IMR-90 (cell line): Measurements from ENCODE around the gene SPATA17. TPM values are rescaled to one million over a fixed set of nuclear protein-coding genes. Genes with fewer than 3 reads are reported as not detected.

Experiments
- ATAC-seq: fragments of 200-7000 bp; cut with Tn5 transposase; 2 replicates; pipeline ENCODE4 v1.9.1; 2020; ENCODE audit warnings: low read depth, mild to moderate bottlenecking, moderate library complexity
- BruUV-seq: library from RNA; stranded (reverse); fragments of 400-500 nt; replicated peaks from 2 replicates; lab custom pipeline; 2021; lab: Mats Ljungman, UMichigan
- CTCF ChIA-PET: fragments of 300-600 bp; formaldehyde crosslinking; extraction: SDS; loops from one replicate; lab custom pipeline; 2021; ENCODE audit warnings: antibody characterized with exemption; lab: Yijun Ruan, JAX
- POLR2A ChIA-PET: fragments of 300-600 bp; sonication (Branson Sonifier 250); formaldehyde crosslinking; loops from one replicate; lab custom pipeline; 2022; ENCODE audit warnings: antibody characterized with exemption; ENCODE audit not compliant: unreplicated experiment; lab: Charles Lee
- DNase-seq: peaks from one replicate; pipeline ENCODE4 v3.0.0; 2013
- H2AFZ ChIP-seq: replicated peaks from 2 replicates; pipeline ENCODE3; 2013; ENCODE audit warnings: low read length, mild to moderate bottlenecking; ENCODE audit not compliant: poor library complexity
- H2AK5ac ChIP-seq: 2 replicates; pipeline ENCODE4 v1.6.1; 2013; ENCODE audit warnings: low read depth, low read length, inconsistent platforms
- H2AK9ac ChIP-seq: replicated peaks from 2 replicates; pipeline ENCODE3; 2013; ENCODE audit warnings: mild to moderate bottlenecking, low read depth, low read length, moderate library complexity; ENCODE audit not compliant: poor library complexity
- H2BK120ac ChIP-seq: 2 replicates; pipeline ENCODE4 v1.6.1; 2013; ENCODE audit warnings: low read depth, low read length, inconsistent platforms
- H2BK15ac ChIP-seq: 3 replicates; pipeline ENCODE4 v1.6.1; 2013; ENCODE audit warnings: low read depth, low read length, inconsistent platforms
- H2BK20ac ChIP-seq: 2 replicates; pipeline ENCODE4 v1.6.1; 2013; ENCODE audit warnings: low read depth, mild to moderate bottlenecking, inconsistent platforms, low read length, moderate library complexity
- H2BK5ac ChIP-seq: 2 replicates; pipeline ENCODE4 v1.6.1; 2013; ENCODE audit warnings: mild to moderate bottlenecking, low read depth, low read length, inconsistent platforms; ENCODE audit not compliant: poor library complexity, severe bottlenecking
- H3K14ac ChIP-seq: replicated peaks from 2 replicates; pipeline ENCODE4 v1.6.1; 2013; ENCODE audit warnings: low read depth, low read length, inconsistent platforms
- H3K18ac ChIP-seq: 2 replicates; pipeline ENCODE4 v1.6.1; 2013; ENCODE audit warnings: low read depth, low read length, control low read depth
- H3K23ac ChIP-seq: 2 replicates; pipeline ENCODE4 v1.6.1; 2013; ENCODE audit warnings: low read depth, low read length, inconsistent platforms
- H3K27ac ChIP-seq: 2 replicates; pipeline ENCODE4 v1.5.1; 2013; ENCODE audit warnings: mild to moderate bottlenecking, control low read depth, low read length; ENCODE audit not compliant: insufficient read depth
- H3K27me3 ChIP-seq: 2 replicates; pipeline ENCODE4 v1.6.1; 2013; ENCODE audit warnings: low read length; ENCODE audit not compliant: control insufficient read depth, insufficient read depth
- H3K36me3 ChIP-seq: 2 replicates; pipeline ENCODE4 v1.6.1; 2013; ENCODE audit warnings: low read length, mixed read lengths; ENCODE audit not compliant: control insufficient read depth, insufficient read depth
- H3K4ac ChIP-seq: 2 replicates; pipeline ENCODE4 v1.6.1; 2013; ENCODE audit warnings: low read depth, low read length, inconsistent platforms
- H3K4me1 ChIP-seq: 2 replicates; pipeline ENCODE4 v1.6.1; 2013; ENCODE audit warnings: low read length, mixed read lengths; ENCODE audit not compliant: control insufficient read depth, insufficient read depth
- H3K4me2 ChIP-seq: 2 replicates; pipeline ENCODE4 v1.6.1; 2013; ENCODE audit warnings: low read depth, mild to moderate bottlenecking, control low read depth, low read length, moderate library complexity
- H3K4me3 ChIP-seq: 2 replicates; pipeline ENCODE4 v1.5.1; 2013; ENCODE audit warnings: low read depth, mild to moderate bottlenecking, control low read depth, low read length, moderate library complexity; ENCODE audit not compliant: insufficient read depth
- H3K56ac ChIP-seq: 2 replicates; pipeline ENCODE4 v1.6.1; 2013; ENCODE audit warnings: low read length, inconsistent platforms; ENCODE audit not compliant: insufficient read depth; ENCODE audit errors: extremely low read depth
- H3K79me1 ChIP-seq, 2 experiments: 2 replicates each; pipeline ENCODE4 v1.6.1; 2013; ENCODE audit warnings: low read length in 2 of 2, inconsistent platforms in 1 of 2, low read depth in 1 of 2
- H3K9ac ChIP-seq: 2 replicates; pipeline ENCODE4 v1.6.1; 2013; ENCODE audit warnings: low read depth, low read length, control low read depth
- H3K9me1 ChIP-seq: 2 replicates; pipeline ENCODE4 v1.6.1; 2013; ENCODE audit warnings: low read length, inconsistent platforms; ENCODE audit not compliant: insufficient read depth
- H3K9me3 ChIP-seq: 2 replicates; pipeline ENCODE4 v1.6.1; 2013; ENCODE audit warnings: low read length; ENCODE audit not compliant: control insufficient read depth, insufficient read depth
- H4K20me1 ChIP-seq: 2 replicates; pipeline ENCODE4 v1.6.1; 2013; ENCODE audit warnings: low read length, inconsistent platforms; ENCODE audit not compliant: insufficient read depth
- H4K5ac ChIP-seq: 2 replicates; pipeline ENCODE4 v1.6.1; 2013; ENCODE audit warnings: mild to moderate bottlenecking, low read depth, low read length, control low read depth
- H4K8ac ChIP-seq, 2 experiments: 2 replicates each; pipeline ENCODE4 v1.6.1; 2013; ENCODE audit warnings: low read depth in 2 of 2, low read length in 2 of 2, control low read depth in 1 of 2, inconsistent platforms in 1 of 2
- H4K91ac ChIP-seq: 2 replicates; pipeline ENCODE4 v1.6.1; 2013; ENCODE audit warnings: low read depth, low read length, inconsistent platforms; ENCODE audit not compliant: insufficient read depth
- BHLHE40 ChIP-seq: fragments of 150-350 bp; IDR thresholded peaks from 2 replicates; pipeline ENCODE4 v1.6.1; 2016; ENCODE audit warnings: mild to moderate bottlenecking, low read depth, low read length
- CEBPB ChIP-seq: IDR thresholded peaks from 2 replicates; pipeline ENCODE4 v1.6.1; 2012; ENCODE audit warnings: low read depth, low read length, improper control_type of control experiment
- CHD1 ChIP-seq: IDR thresholded peaks from 2 replicates; pipeline ENCODE4 v1.6.1; 2012; ENCODE audit warnings: low read depth, low read length, improper control_type of control experiment
- CTCF ChIP-seq: conservative IDR thresholded peaks from 2 replicates; pipeline ENCODE4 v1.5.1; 2012; ENCODE audit warnings: mild to moderate bottlenecking, low read depth, low read length, improper control_type of control experiment
- FOS ChIP-seq: fragments of 150-350 bp; IDR thresholded peaks from 2 replicates; pipeline ENCODE4 v1.6.1; 2016; ENCODE audit warnings: low read depth, low read length
- MAFK ChIP-seq: IDR thresholded peaks from 2 replicates; pipeline ENCODE4 v1.6.1; 2012; ENCODE audit warnings: low read depth, low read length, improper control_type of control experiment
- MAZ ChIP-seq: IDR thresholded peaks from 2 replicates; pipeline ENCODE4 v1.6.1; 2012; ENCODE audit warnings: low read depth, mild to moderate bottlenecking, low read length, improper control_type of control experiment, moderate library complexity, borderline replicate concordance
- MXI1 ChIP-seq: IDR thresholded peaks from 2 replicates; pipeline ENCODE4 v1.6.1; 2012; ENCODE audit warnings: low read depth, mild to moderate bottlenecking, low read length, moderate library complexity, borderline replicate concordance
- NFE2L2 ChIP-seq: fragments of 150-350 bp; IDR thresholded peaks from 2 replicates; pipeline ENCODE4 v1.6.1; 2016; ENCODE audit warnings: low read depth, mild to moderate bottlenecking, low read length
- POLR2A ChIP-seq: IDR thresholded peaks from 2 replicates; pipeline ENCODE4 v1.6.1; 2012; ENCODE audit warnings: mild to moderate bottlenecking, low read depth, low read length
- RAD21 ChIP-seq: IDR thresholded peaks from 2 replicates; pipeline ENCODE4 v1.6.1; 2012; ENCODE audit warnings: low read length, improper control_type of control experiment
- RCOR1 ChIP-seq: IDR thresholded peaks from 2 replicates; pipeline ENCODE4 v1.6.1; 2012; ENCODE audit warnings: mild to moderate bottlenecking, low read length, improper control_type of control experiment; ENCODE audit not compliant: insufficient replicate concordance
- RFX5 ChIP-seq: IDR thresholded peaks from 2 replicates; pipeline ENCODE4 v1.8.0; 2012; ENCODE audit warnings: low read depth, mild to moderate bottlenecking, low read length, moderate library complexity
- SMC3 ChIP-seq: fragments of 150-350 bp; IDR thresholded peaks from 2 replicates; pipeline ENCODE4 v1.6.1; 2016; ENCODE audit warnings: low read depth, mild to moderate bottlenecking, antibody characterized with exemption, low read length, moderate library complexity
- WGBS, 2 experiments: methylation state at CpG; one replicate each; pipeline versions ENCODE4 v1.1.5 to v1.1.7; 2013; ENCODE audit warnings: missing lambda C conversion rate in 2 of 2; ENCODE audit not compliant: insufficient read length in 1 of 2; ENCODE audit errors: extremely low coverage in 2 of 2; 5-methylcytosine and 5-hydroxymethylcytosine counted together
- dilution Hi-C: fragments of 300-500 bp; cut with HindIII; formaldehyde crosslinking; loops from one replicate; pipeline ENCODE4 v1.14.3; 2018; ENCODE audit warnings: low sequenced_read_pairs; ENCODE audit not compliant: unreplicated experiment
- in situ Hi-C: fragments of 300-500 bp; cut with MboI; formaldehyde crosslinking; loops from 3 replicates; pipeline ENCODE4 v1.14.3; 2019; ENCODE audit warnings: low sequenced_read_pairs, inconsistent platforms, mixed read lengths
- intact Hi-C: fragments of 100-400 bp; cut with micrococcal nuclease; formaldehyde crosslinking; loops from 2 replicates; pipeline ENCODE4 v1.10.0; 2022
- polyA plus RNA-seq, 3 experiments: library from polyadenylated mRNA; depleted of rRNA; stranded (reverse); fragments of >200 nt; gene quantifications; 2 replicates each; pipeline ENCODE4 v1.2.3, GENCODE V29; 2012; ENCODE audit warnings: low replicate concordance in 1 of 3
- total RNA-seq: library from RNA; depleted of rRNA; stranded (reverse); fragments of >200 nt; gene quantifications from 2 replicates; pipeline ENCODE4 v1.2.3, GENCODE V29; 2012
- TF ChIP-seq, protein P1 (sequence below): fragments of 150-350 bp; IDR thresholded peaks from 2 replicates; pipeline ENCODE4 v1.6.1; 2016; ENCODE audit warnings: low read depth, mild to moderate bottlenecking, low read length, moderate library complexity, borderline replicate concordance
- TF ChIP-seq, protein P2 (sequence below): fragments of 150-350 bp; IDR thresholded peaks from 2 replicates; pipeline ENCODE4 v1.6.1; 2017; ENCODE audit warnings: mild to moderate bottlenecking, antibody characterized with exemption, low read length, low read depth

The SPATA17 gene
- total and polyA plus RNA-seq, 2 of the 4 experiments (the other 2 are of a cell fraction), result 0.03 to 0.18 TPM

DNA sequence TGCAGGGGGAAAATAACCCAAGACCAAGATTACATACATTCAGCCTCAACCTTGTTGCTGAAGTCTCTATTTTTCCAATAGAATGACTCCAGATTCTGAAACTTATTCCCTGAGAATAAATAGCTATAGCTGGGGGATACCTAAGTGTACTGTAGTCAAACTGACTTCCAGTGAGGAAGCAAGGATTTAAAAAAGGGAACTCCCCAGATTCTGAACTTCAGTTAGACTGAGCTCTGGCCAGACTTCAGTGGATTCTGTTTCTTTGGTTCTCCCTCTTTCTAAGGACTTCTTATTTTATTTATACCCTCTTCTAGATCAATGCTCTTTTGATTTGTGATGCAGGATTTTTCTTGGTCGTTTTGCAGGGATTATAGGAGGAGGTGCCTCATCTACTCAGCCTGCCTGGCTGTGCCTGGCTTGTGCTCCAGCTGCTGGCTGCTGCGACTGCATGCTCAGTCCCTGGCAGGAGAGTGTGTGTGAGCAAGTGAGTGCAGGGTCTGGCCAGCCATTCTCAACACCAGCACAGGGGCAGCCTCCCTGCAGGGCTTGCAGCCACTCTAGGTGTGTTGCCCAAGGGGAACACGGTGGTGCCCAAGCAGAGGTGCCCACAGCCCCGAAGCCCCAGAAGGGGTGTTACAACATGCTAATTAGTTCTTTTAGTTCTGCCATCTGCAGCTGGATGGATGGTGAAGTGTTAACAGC lies 43.0 kb downstream of the SPATA17 start:
- Histone ChIP-seq H3K27ac (no peak overlapping the region), H3K4me3 (no peak overlapping the region), H3K14ac (no peak overlapping the region), H3K79me1 (no peaks in the 10 kb centered on the region), H3K36me3 (no peaks in the 10 kb centered on the region), H2BK5ac (no peak overlapping the region), H2AK9ac (no peak overlapping the region), H2AFZ (no peak overlapping the region), H3K4me2 (no peak overlapping the region), H2BK15ac (no peak overlapping the region), H2BK20ac (no peak overlapping the region), H3K4ac (no peak overlapping the region; the same call in 1 of the 2 replicates), H4K20me1 (no peaks in the 10 kb centered on the region), H3K23ac (no peak overlapping the region), H3K9me1 (no peaks in the 10 kb centered on the region), H3K56ac (no peak overlapping the region), H4K8ac (no peak overlapping the region), H3K9me3 (no peaks in the 10 kb centered on the region), H3K27me3 (no peaks in the 10 kb centered on the region), H4K5ac (no peak overlapping the region), H2AK5ac (no peak overlapping the region), H3K4me1 (no peaks in the 10 kb centered on the region), H2BK120ac (no peak overlapping the region), H3K18ac (no peak overlapping the region), H3K9ac (no peak overlapping the region), H4K91ac (no peak overlapping the region)
- ChIA-PET CTCF (no interaction called here), POLR2A (no interaction called here)
- ATAC-seq (no peak), DNase-seq (no peak)
- dilution Hi-C loops (no loop called here), in situ Hi-C loops (loop anchor here (25.0 kb wide), 2 partner anchors 912 to 1687 kb away; no protein-coding TSS in a partner anchor), intact Hi-C loops (no loop called here)
- BruUV-seq, result no TSS peak
- TF ChIP-seq FOS, result no peak
- no peak for TF ChIP-seq RCOR1
- no peak for TF ChIP-seq MAZ
- TF ChIP-seq, protein P1, sequence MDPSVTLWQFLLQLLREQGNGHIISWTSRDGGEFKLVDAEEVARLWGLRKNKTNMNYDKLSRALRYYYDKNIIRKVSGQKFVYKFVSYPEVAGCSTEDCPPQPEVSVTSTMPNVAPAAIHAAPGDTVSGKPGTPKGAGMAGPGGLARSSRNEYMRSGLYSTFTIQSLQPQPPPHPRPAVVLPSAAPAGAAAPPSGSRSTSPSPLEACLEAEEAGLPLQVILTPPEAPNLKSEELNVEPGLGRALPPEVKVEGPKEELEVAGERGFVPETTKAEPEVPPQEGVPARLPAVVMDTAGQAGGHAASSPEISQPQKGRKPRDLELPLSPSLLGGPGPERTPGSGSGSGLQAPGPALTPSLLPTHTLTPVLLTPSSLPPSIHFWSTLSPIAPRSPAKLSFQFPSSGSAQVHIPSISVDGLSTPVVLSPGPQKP, result no peak
- no peak for TF ChIP-seq MXI1
- no peak for TF ChIP-seq POLR2A
- TF ChIP-seq MAFK, result no peak
- no peak for TF ChIP-seq CTCF
- no peak for TF ChIP-seq SMC3
- no peak for TF ChIP-seq BHLHE40
- TF ChIP-seq NFE2L2, result no peak
- TF ChIP-seq, protein P2, sequence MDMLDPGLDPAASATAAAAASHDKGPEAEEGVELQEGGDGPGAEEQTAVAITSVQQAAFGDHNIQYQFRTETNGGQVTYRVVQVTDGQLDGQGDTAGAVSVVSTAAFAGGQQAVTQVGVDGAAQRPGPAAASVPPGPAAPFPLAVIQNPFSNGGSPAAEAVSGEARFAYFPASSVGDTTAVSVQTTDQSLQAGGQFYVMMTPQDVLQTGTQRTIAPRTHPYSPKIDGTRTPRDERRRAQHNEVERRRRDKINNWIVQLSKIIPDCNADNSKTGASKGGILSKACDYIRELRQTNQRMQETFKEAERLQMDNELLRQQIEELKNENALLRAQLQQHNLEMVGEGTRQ, result no peak
- TF ChIP-seq CHD1, result no peak
- no peak for TF ChIP-seq RAD21
- TF ChIP-seq RFX5, result no peak
- TF ChIP-seq CEBPB, result no peak
- WGBS, 2 experiments, result 70% methylated on average over 2 of the region's 4 CpGs; no CpG with 5 or more reads in 1 of the 2 experiments
